NCI-H526 treated with DMSO at 0.1 percent for 48 hours (cell line): ENCODE results near the gene GRIN3B.

Experiments
- DNase-seq: peaks from one replicate; lab custom pipeline; 2025; lab: John Stamatoyannopoulos, UW

Gene GRIN3B

GRCh38 chr19:991174-991931 lies 8.9 kb upstream of the GRIN3B start:
- DNase-seq, result no peak

- no peak for DNase-seq
These were observed 8.1 kb upstream of the GRIN3B start for GRCh38 chr19:991932-992669.

GRCh38 chr19:992670-993055 lies 7.6 kb upstream of the GRIN3B start:
- no peak for DNase-seq

GRCh38 chr19:993361-993830 lies 6.8 kb upstream of the GRIN3B start:
- DNase-seq, result no peak

- no peak for DNase-seq
These were observed 6.3 kb upstream of the GRIN3B start for GRCh38 chr19:993831-994393.

- DNase-seq, result no peak
These were observed 5.7 kb upstream of the GRIN3B start for GRCh38 chr19:994516-994915.

- no peak for DNase-seq
These were observed 5.0 kb upstream of the GRIN3B start for GRCh38 chr19:995051-995827.

- no peak for DNase-seq
These were observed 4.0 kb upstream of the GRIN3B start for GRCh38 chr19:996051-996838.

GRCh38 chr19:998064-998463 lies 2.2 kb upstream of the GRIN3B start:
- DNase-seq, result no peak

- no peak for DNase-seq
These were observed 870 bp upstream of the GRIN3B start for GRCh38 chr19:999379-999719.

- no peak for DNase-seq
These were observed 645 bp downstream of the GRIN3B start for GRCh38 chr19:1000591-1001537.

- no peak for DNase-seq
These were observed 1.4 kb downstream of the GRIN3B start for GRCh38 chr19:1001538-1002166.

GRCh38 chr19:1002600-1002999 lies 2.4 kb downstream of the GRIN3B start:
- no peak for DNase-seq

- DNase-seq, result no peak
These were observed 3.1 kb downstream of the GRIN3B start for GRCh38 chr19:1003283-1003682.

GRCh38 chr19:1004204-1004802 lies 4.1 kb downstream of the GRIN3B start:
- no peak for DNase-seq

GRCh38 chr19:1004803-1005664 lies 4.8 kb downstream of the GRIN3B start:
- DNase-seq, result no peak

GRCh38 chr19:1006711-1007398 lies 6.6 kb downstream of the GRIN3B start:
- no peak for DNase-seq
